CD4-positive, alpha-beta T cell (primary cell): ENCODE data around the gene LY6G5C. TPM values are rescaled to one million over a fixed set of nuclear protein-coding genes. Genes with fewer than 3 reads are reported as not detected.
A peak's percentile ranks its signal among the peaks of the same experiment; 100 is the strongest.

Source experiments
- ATAC-seq: fragments of 200-7000 bp; cut with Tn5 transposase; one replicate; pipeline ENCODE4 v1.10.0; 2022; ENCODE audit warnings: mild to moderate bottlenecking; ENCODE audit not compliant: poor library complexity
- CTCF ChIA-PET: fragments of 350-600 bp; sonication (Branson Sonifier 250); formaldehyde crosslinking; loops from one replicate; lab custom pipeline; 2021; ENCODE audit warnings: antibody characterized with exemption, inconsistent platforms; lab: Charles Lee
- POLR2A ChIA-PET: fragments of 350-600 bp; sonication (Branson Sonifier 250); formaldehyde crosslinking; loops from one replicate; lab custom pipeline; 2021; ENCODE audit warnings: antibody characterized with exemption, inconsistent platforms; lab: Charles Lee
- DNase-seq, 14 experiments: peaks; one replicate each; pipeline ENCODE4 v3.0.0-alpha.2; 2013 to 2020; ENCODE audit warnings: mixed read lengths in 2 of 14
- H3K27ac ChIP-seq, 2 donors: one replicate each; pipeline versions ENCODE4 v1.5.1 to v1.7.0; 2013; ENCODE audit warnings: low read length in 2 of 2, low read depth in 1 of 2, mild to moderate bottlenecking in 1 of 2
- H3K27me3 ChIP-seq, 2 experiments: 1 replicate in 1 of 2; 2 replicates in 1 of 2; pipeline versions ENCODE4 v1.6.1 to v1.7.0; 2013; ENCODE audit warnings: low read length in 2 of 2, control low read depth in 1 of 2, mild to moderate bottlenecking in 1 of 2, moderate library complexity in 1 of 2; ENCODE audit not compliant: insufficient read depth in 2 of 2, control insufficient read depth in 1 of 2
- H3K36me3 ChIP-seq: one replicate; pipeline ENCODE4 v1.6.1; 2013; ENCODE audit warnings: low read length, control low read depth; ENCODE audit not compliant: insufficient read depth
- H3K4me1 ChIP-seq: one replicate; pipeline ENCODE4 v1.6.1; 2013; ENCODE audit warnings: low read length, control low read depth; ENCODE audit not compliant: insufficient read depth
- H3K4me3 ChIP-seq: one replicate; pipeline ENCODE4 v1.5.1; 2013; ENCODE audit warnings: mild to moderate bottlenecking, low read length, moderate library complexity
- H3K9me3 ChIP-seq, 2 experiments: 1 replicate in 1 of 2; 2 replicates in 1 of 2; pipeline versions ENCODE4 v1.6.1 to v1.7.0; 2013; ENCODE audit warnings: low read length in 2 of 2, mild to moderate bottlenecking in 2 of 2, control low read depth in 1 of 2, moderate library complexity in 1 of 2; ENCODE audit not compliant: control insufficient read depth in 1 of 2, insufficient read depth in 1 of 2
- H3K27ac Mint-ChIP-seq: one replicate; pipeline ENCODE4 v1.8.0; 2020; ENCODE audit warnings: mixed read lengths
- H3K27me3 Mint-ChIP-seq: one replicate; pipeline ENCODE4 v1.8.0; 2021; ENCODE audit warnings: mixed read lengths
- H3K36me3 Mint-ChIP-seq: one replicate; pipeline ENCODE4 v1.8.0; 2021; ENCODE audit warnings: low read depth, mixed read lengths
- H3K4me1 Mint-ChIP-seq: one replicate; pipeline ENCODE4 v1.8.0; 2021; ENCODE audit warnings: low read depth, mixed read lengths
- H3K4me3 Mint-ChIP-seq: one replicate; pipeline ENCODE4 v1.8.0; 2020; ENCODE audit warnings: mild to moderate bottlenecking, mixed read lengths
- H3K9me3 Mint-ChIP-seq: one replicate; pipeline ENCODE4 v1.8.0; 2020; ENCODE audit warnings: mixed read lengths
- CTCF ChIP-seq: fragments of 200-600 bp; IDR thresholded peaks from one replicate; pipeline ENCODE4 v1.8.0; 2022; ENCODE audit warnings: antibody characterized with exemption, mild to moderate bottlenecking
- intact Hi-C, 2 experiments: fragments of 100-400 bp; cut with DNase I in 1 of 2; cut with micrococcal nuclease in 1 of 2; formaldehyde crosslinking; loops; one replicate each; pipeline versions ENCODE4 v1.15.1 to v1.9.0; 2023 to 2025; cut with DNase I, micrococcal nuclease
- total RNA-seq, 174 experiments: library from RNA in 2 of 174; stranded (reverse) in 2 of 174; gene quantifications; one replicate each; pipeline ENCODE4 v1.2.3 and lab custom pipeline; 2021 to 2026

Gene LY6G5C
- total RNA-seq, 2 experiments from 2014 or later, result 0.49 to 0.67 TPM

DNA sequence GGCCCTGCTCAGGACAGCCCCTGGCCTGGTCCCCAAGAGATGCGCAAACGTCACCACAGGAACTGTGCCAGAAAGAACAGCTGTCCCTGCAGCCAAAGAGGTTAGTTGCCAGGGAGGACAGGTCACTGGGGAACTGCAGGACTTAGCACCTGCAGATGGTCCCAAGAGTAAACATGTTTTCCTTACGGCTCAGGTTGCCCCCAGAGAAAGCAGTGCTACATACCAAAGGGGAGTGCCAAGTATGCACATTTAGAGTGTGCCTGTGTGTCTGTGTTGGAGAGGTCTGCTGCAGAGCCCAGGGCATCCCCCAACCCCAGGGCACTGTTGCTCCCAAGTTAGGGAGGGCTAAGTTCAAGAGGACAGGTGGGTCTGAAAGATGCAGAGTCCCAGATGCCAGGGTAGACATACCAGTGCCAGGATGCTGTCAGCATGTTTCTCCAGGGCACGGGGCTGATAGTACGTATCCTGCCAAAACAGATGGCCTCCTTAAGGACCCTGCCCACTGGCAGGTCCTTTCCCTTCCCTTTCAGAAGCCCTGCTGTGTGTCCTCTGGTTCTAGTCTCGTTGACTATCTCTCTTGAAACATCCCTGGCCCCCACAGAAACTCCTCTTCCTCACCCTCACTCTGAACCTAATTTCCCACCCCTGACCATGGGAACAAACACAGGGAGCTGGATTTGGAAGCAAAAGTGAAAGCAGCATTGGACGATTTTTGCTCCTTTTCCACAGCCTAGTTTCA, 21.0 kb upstream of the LY6G5C start:
- H3K27me3 ChIP-seq, result no peaks in the 10 kb centered on the region
- ATAC-seq (no peak), DNase-seq (peak in 1 of 14 experiments; percentile 16)
- H3K4me3 ChIP-seq, result peak overlapping the region; percentile 67
- no peaks in the 10 kb centered on the region for H3K27me3 Mint-ChIP-seq
- H3K9me3 ChIP-seq, result no peaks in the 10 kb centered on the region
- H3K27ac ChIP-seq, result peak overlapping the region in 1 of 2 donors; percentile 98
- H3K36me3 ChIP-seq, result peaks cover 26% of the 10 kb centered on the region
- no peaks in the 10 kb centered on the region for H3K9me3 Mint-ChIP-seq
- no peak for TF ChIP-seq CTCF
- H3K4me3 Mint-ChIP-seq, result peak overlapping the region; percentile 94
- ChIA-PET POLR2A (interaction anchor here (1.7 to 2.2 kb wide), 7 partner anchors 37 to 161 kb away, joined by 8 to 22 read pairs (median 14); partner anchors contain the start of genes BAG6, CSNK2B, DDX39B and GPANK1), CTCF (interaction anchor here (1.1 to 1.7 kb wide), 3 partner anchors 21 to 39 kb away, joined by 3 to 10 read pairs (median 3); partner anchors contain the start of gene LY6G5C)
- H3K27ac Mint-ChIP-seq, result peak overlapping the region; percentile 94
- H3K4me1 ChIP-seq, result peaks cover 35% of the 10 kb centered on the region
- intact Hi-C loops, result loop anchor here (2.0 to 5.0 kb wide), 3 partner anchors 35 to 37 kb away; partner anchors contain the start of genes CLIC1 (in 1 of the 2) and GPANK1 (in 1 of the 2)
- peaks cover 45% of the 10 kb centered on the region for H3K36me3 Mint-ChIP-seq
- H3K4me1 Mint-ChIP-seq, result peaks cover 44% of the 10 kb centered on the region

DNA sequence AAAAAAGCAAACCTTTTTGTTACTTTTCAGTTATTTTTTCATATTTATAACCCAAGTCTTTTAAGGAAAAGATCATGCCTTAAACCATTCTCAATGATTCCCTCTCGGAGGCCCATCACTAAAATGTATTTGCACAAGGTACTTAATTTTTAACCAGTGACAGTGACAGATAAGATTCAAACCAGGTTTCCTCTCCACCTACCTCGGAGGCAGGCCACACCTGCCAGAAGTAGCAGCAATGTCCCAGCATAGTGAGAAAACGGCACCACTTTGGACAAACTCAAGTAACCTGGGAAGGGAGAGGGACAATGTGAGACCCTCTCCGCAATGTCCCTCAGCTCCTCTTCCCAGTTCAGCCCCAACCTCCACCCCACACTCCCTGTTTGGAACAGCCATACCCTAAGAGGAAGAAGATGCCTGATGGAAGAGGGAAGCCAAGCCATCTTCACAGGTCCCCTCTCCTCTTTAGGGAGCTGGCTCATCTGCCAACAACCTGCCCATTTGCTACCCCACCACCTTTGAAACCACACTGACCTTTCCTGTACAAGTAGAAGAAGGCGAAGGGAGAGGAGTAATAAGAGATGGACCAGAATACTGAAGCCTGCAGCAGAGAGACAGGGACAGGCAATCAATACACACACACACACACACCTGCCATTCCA, 20.0 kb upstream of the LY6G5C start:
- intact Hi-C loops, result loop anchor here in 1 of 2 experiments (5.0 kb wide), 1 partner anchor 36 kb away; the partner anchor contains the start of gene CLIC1
- ATAC-seq (no peak), DNase-seq (no peak)
- H3K9me3 ChIP-seq, result no peaks in the 10 kb centered on the region
- Mint-ChIP-seq H3K4me3 (peak overlapping the region; percentile 94), H3K9me3 (no peaks in the 10 kb centered on the region), H3K27me3 (no peaks in the 10 kb centered on the region), H3K36me3 (peaks cover 54% of the 10 kb centered on the region), H3K4me1 (peaks cover 44% of the 10 kb centered on the region), H3K27ac (peak overlapping the region; percentile 94)
- H3K36me3 ChIP-seq, result peaks cover 33% of the 10 kb centered on the region
- TF ChIP-seq CTCF, result no peak
- no peaks in the 10 kb centered on the region for H3K27me3 ChIP-seq
- POLR2A ChIA-PET, result no interaction called here
- H3K4me3 ChIP-seq, result no peak overlapping the region
- CTCF ChIA-PET, result interaction anchor here (1.7 kb wide), 1 partner anchor 29 kb away, joined by 3 read pairs; no protein-coding TSS in a partner anchor
- H3K4me1 ChIP-seq, result peaks cover 35% of the 10 kb centered on the region
- H3K27ac ChIP-seq, result no peak overlapping the region

GRCh38 chr6:31697555-31697954, 16.7 kb upstream of the LY6G5C start:
- no peak for ATAC-seq
- Histone ChIP-seq H3K36me3 (peaks cover 58% of the 10 kb centered on the region), H3K9me3 (no peaks in the 10 kb centered on the region), H3K27ac (no peak overlapping the region), H3K4me3 (no peak overlapping the region), H3K4me1 (peaks cover 26% of the 10 kb centered on the region), H3K27me3 (no peaks in the 10 kb centered on the region)
- no peak for DNase-seq
- H3K4me3 Mint-ChIP-seq, result no peak overlapping the region
- H3K9me3 Mint-ChIP-seq, result no peaks in the 10 kb centered on the region
- intact Hi-C loops, result no loop called here
- CTCF ChIA-PET, result no interaction called here
- H3K27ac Mint-ChIP-seq, result peak overlapping the region; percentile 18
- POLR2A ChIA-PET, result no interaction called here
- no peaks in the 10 kb centered on the region for H3K27me3 Mint-ChIP-seq
- no peak for TF ChIP-seq CTCF
- peaks cover 78% of the 10 kb centered on the region for H3K36me3 Mint-ChIP-seq
- H3K4me1 Mint-ChIP-seq, result peaks cover 37% of the 10 kb centered on the region
